NOMO-1 treated with dmso at 0.1 percent for 144 hours (cell line): ENCODE measurements around the gene CFAP299.
"Not testable (repeated sequence)": the region's sequence is repeated elsewhere in the genome, so short reads cannot be mapped to it uniquely, and the experiment has no call there.

Experiments used
- DNase-seq: peaks from one replicate; lab custom pipeline; 2025; ENCODE audit not compliant: unreplicated experiment; lab: John Stamatoyannopoulos, UW

CFAP299 gene

GRCh38 chr4:80705311-80705710 is 369.8 kb downstream of the CFAP299 start:
- DNase-seq = no peak

GRCh38 chr4:80709082-80709869 is 373.7 kb downstream of the CFAP299 start:
- DNase-seq = no peak

- no peak for DNase-seq
Observed at GRCh38 chr4:80710748-80711451, 375.4 kb downstream of the CFAP299 start.

GRCh38 chr4:80711956-80712355 is 376.4 kb downstream of the CFAP299 start:
- DNase-seq = no peak

GRCh38 chr4:80713409-80713808 is 377.9 kb downstream of the CFAP299 start:
- DNase-seq = no peak

GRCh38 chr4:80717204-80717603 is 381.7 kb downstream of the CFAP299 start:
- no peak for DNase-seq

GRCh38 chr4:80726471-80726870 is 390.9 kb downstream of the CFAP299 start:
- no peak for DNase-seq

GRCh38 chr4:80730158-80730557 is 394.6 kb downstream of the CFAP299 start:
- no peak for DNase-seq

- no peak for DNase-seq
Observed at GRCh38 chr4:80731436-80731835, 395.9 kb downstream of the CFAP299 start.

GRCh38 chr4:80732010-80732409 is 396.5 kb downstream of the CFAP299 start:
- no peak for DNase-seq

GRCh38 chr4:80740375-80740774 is 404.8 kb downstream of the CFAP299 start:
- no peak for DNase-seq

- DNase-seq = not testable (repeated sequence)
Observed at GRCh38 chr4:80749558-80749957, 414.0 kb downstream of the CFAP299 start.

- DNase-seq = no peak
Observed at GRCh38 chr4:80751200-80751599, 415.7 kb downstream of the CFAP299 start.

GRCh38 chr4:80767944-80768343 is 432.4 kb downstream of the CFAP299 start:
- DNase-seq = no peak

- no peak for DNase-seq
Observed at GRCh38 chr4:80776168-80776567, 440.6 kb downstream of the CFAP299 start.

GRCh38 chr4:80781431-80781830 is 445.9 kb downstream of the CFAP299 start:
- DNase-seq = no peak

GRCh38 chr4:80787306-80787705 is 451.8 kb downstream of the CFAP299 start:
- no peak for DNase-seq

- DNase-seq = no peak
Observed at GRCh38 chr4:80788798-80789197, 453.3 kb downstream of the CFAP299 start.

GRCh38 chr4:80790152-80790551 is 454.6 kb downstream of the CFAP299 start:
- no peak for DNase-seq

- not testable (repeated sequence) for DNase-seq
Observed at GRCh38 chr4:80793660-80794059, 458.1 kb downstream of the CFAP299 start.

GRCh38 chr4:80798082-80798481 is 462.6 kb downstream of the CFAP299 start:
- no peak for DNase-seq

GRCh38 chr4:80800719-80801118 is 465.2 kb downstream of the CFAP299 start:
- not testable (repeated sequence) for DNase-seq
